Thyroid gland (tissue), 4 donors: ENCODE measurements around the gene ABCG8. TPM values are rescaled to one million over a fixed set of nuclear protein-coding genes. Genes with fewer than 3 reads are reported as not detected.
"Not testable (repeated sequence)": the region's sequence is repeated elsewhere in the genome, so short reads cannot be mapped to it uniquely, and the experiment has no call there.

Source experiments
- DNase-seq, 2 donors: peaks; one replicate each; pipeline ENCODE4 v3.0.0-alpha.2; 2019
- H3K27ac ChIP-seq, 3 donors: fragments of 200-600 bp; sonication (generic); 1 replicate in 2 of 3; 2 replicates in 1 of 3; pipeline ENCODE4 v1.5.1; 2016 to 2019; ENCODE audit warnings: mild to moderate bottlenecking in 1 of 3, moderate library complexity in 1 of 3
- H3K27me3 ChIP-seq: fragments of 200-600 bp; sonication (generic); one replicate; pipeline ENCODE4 v1.5.1; 2019
- H3K36me3 ChIP-seq, 2 donors: fragments of 200-600 bp; sonication (generic); one replicate each; pipeline ENCODE4 v1.5.1; 2016 to 2019
- H3K4me1 ChIP-seq, 2 donors: fragments of 200-600 bp; sonication (generic); one replicate each; pipeline ENCODE4 v1.5.1; 2017 to 2019
- H3K4me3 ChIP-seq, 3 donors: fragments of 200-600 bp; sonication (generic); replicated peaks in 1 of 3; 1 replicate in 2 of 3; 2 replicates in 1 of 3; pipeline ENCODE4 v1.5.1; 2016; ENCODE audit warnings: mild to moderate bottlenecking in 1 of 3
- H3K9me3 ChIP-seq: fragments of 200-600 bp; sonication (generic); one replicate; pipeline ENCODE4 v1.5.1; 2017
- POLR2A ChIP-seq, 2 donors: fragments of 450-650 bp; IDR thresholded peaks; one replicate each; pipeline ENCODE4 v1.6.1; 2017; ENCODE audit warnings: antibody characterized with exemption in 2 of 2, mild to moderate bottlenecking in 2 of 2, moderate library complexity in 1 of 2
- WGBS, 2 donors: methylation state at CpG; one replicate each; pipeline ENCODE4 v1.1.5; 2017; 5-methylcytosine and 5-hydroxymethylcytosine counted together
- intact Hi-C: fragments of 100-400 bp; cut with DNase I; formaldehyde crosslinking; loops from one replicate; pipeline ENCODE4 v1.15.1; 2023
- total RNA-seq, 4 donors: library from RNA; depleted of rRNA; stranded (reverse); fragments of >200 nt; gene quantifications; one replicate each; pipeline ENCODE4 v1.2.3, GENCODE V29; 2016
- TF ChIP-seq, protein P1 (sequence below), 6 experiments: fragments of 200-600 bp in 3 of 6; fragments of 450-650 bp in 3 of 6; sonication (generic) in 3 of 6; IDR thresholded peaks; one replicate each; pipeline ENCODE4 v1.5.1; 2016 to 2019; ENCODE audit warnings: antibody characterized with exemption in 6 of 6, mild to moderate bottlenecking in 2 of 6, inconsistent platforms in 1 of 6, moderate library complexity in 1 of 6

The ABCG8 gene
- total RNA-seq, 4 donors from 2014 or later: not detected

DNA sequence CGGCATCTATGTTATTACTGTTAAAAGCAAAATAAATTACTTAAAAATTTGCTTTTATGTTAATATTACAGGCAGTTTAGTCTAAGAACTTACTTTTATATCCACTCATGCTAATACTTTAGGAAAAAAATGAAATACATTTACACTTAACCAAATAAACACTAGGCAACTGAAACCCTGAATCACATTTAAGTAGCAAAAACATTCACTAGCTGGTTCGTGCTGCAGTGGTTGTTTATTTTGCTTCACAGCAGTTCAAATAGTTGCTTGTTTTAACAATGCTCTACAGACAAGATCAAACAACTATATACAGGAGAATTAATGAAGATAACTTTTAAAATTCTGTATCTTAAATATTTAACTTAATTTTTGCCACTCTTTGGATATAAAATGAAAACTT lies 60.8 kb downstream of the ABCG8 start:
- Histone ChIP-seq H3K36me3 (peaks cover 6 to 11% of the 10 kb centered on the region in 2 donors), H3K9me3 (no peaks in the 10 kb centered on the region), H3K4me3 (no peak overlapping the region), H3K27ac (no peak overlapping the region), H3K27me3 (no peaks in the 10 kb centered on the region), H3K4me1 (peaks cover 0 to 3% of the 10 kb centered on the region in 2 donors)
- intact Hi-C loops: no loop called here
- WGBS, 2 donors: 63 to 67% methylated on average over 2 of the region's 2 CpGs
- no peak for DNase-seq
- TF ChIP-seq, protein P1, sequence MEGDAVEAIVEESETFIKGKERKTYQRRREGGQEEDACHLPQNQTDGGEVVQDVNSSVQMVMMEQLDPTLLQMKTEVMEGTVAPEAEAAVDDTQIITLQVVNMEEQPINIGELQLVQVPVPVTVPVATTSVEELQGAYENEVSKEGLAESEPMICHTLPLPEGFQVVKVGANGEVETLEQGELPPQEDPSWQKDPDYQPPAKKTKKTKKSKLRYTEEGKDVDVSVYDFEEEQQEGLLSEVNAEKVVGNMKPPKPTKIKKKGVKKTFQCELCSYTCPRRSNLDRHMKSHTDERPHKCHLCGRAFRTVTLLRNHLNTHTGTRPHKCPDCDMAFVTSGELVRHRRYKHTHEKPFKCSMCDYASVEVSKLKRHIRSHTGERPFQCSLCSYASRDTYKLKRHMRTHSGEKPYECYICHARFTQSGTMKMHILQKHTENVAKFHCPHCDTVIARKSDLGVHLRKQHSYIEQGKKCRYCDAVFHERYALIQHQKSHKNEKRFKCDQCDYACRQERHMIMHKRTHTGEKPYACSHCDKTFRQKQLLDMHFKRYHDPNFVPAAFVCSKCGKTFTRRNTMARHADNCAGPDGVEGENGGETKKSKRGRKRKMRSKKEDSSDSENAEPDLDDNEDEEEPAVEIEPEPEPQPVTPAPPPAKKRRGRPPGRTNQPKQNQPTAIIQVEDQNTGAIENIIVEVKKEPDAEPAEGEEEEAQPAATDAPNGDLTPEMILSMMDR (IDR thresholded peaks at IDR 0.05): no peak
- TF ChIP-seq POLR2A (IDR thresholded peaks at IDR 0.05): no peak

DNA sequence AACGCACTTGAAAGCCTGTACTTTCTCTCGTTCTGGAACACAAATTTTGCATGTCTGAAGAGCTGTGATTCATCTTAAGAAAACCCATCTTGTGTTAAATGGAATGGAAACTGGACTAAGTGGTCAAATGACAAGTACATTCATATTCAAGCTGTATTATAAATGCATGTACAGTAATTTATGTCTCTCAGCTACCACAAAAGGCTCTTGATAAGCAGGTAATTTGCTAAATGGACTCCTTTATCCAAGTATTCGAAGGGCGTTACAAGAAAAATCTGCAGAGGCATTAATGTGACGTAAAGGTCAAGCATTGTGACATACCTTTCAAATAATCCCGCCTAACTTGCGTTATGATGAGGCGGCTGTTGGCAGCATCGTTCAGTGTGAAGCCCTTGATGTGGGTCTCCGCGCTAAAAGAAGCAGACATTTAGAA lies 66.6 kb downstream of the ABCG8 start:
- intact Hi-C loops: no loop called here
- H3K36me3 ChIP-seq: no peaks in the 10 kb centered on the region

DNA sequence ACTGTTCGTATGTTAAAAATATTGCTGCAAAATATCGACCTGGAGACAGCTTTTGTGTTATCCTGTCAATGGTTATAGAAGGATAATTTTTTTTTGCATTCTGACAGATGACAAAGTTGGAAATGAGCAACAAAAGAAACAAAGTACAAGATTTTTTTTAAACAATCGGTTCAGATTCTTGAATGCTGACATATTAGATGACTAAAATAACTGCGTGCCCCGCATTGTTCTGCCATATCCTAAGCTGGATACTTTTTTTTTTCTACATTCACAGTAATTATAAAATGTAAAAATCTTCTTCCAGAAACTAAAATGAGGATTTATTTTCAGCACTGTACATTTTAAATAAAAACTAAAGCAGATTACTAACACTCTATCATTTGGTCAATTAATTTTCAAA lies 67.1 kb downstream of the ABCG8 start:
- WGBS, 2 donors: 91% methylated on average over 5 of the region's 5 CpGs
- no peaks in the 10 kb centered on the region for H3K36me3 ChIP-seq
- no peak overlapping the region for H3K27ac ChIP-seq
- intact Hi-C loops: no loop called here
- TF ChIP-seq, protein P1 (IDR thresholded peaks at IDR 0.05): no peak
- TF ChIP-seq POLR2A (IDR thresholded peaks at IDR 0.05): no peak
- no peak for DNase-seq
- H3K27me3 ChIP-seq: no peaks in the 10 kb centered on the region
- no peak overlapping the region for H3K4me3 ChIP-seq
- H3K4me1 ChIP-seq: peaks cover 0 to 3% of the 10 kb centered on the region in 2 donors
- no peaks in the 10 kb centered on the region for H3K9me3 ChIP-seq

More for the DNA sequence above, 66.6 kb downstream of the ABCG8 start:
- Histone ChIP-seq H3K4me3 (no peak overlapping the region), H3K27me3 (no peaks in the 10 kb centered on the region), H3K4me1 (peaks cover 0 to 3% of the 10 kb centered on the region in 2 donors), H3K9me3 (no peaks in the 10 kb centered on the region), H3K27ac (no peak overlapping the region)
- no peak for DNase-seq
- whole genome bisulfite sequencing, 2 donors: 88 to 90% methylated on average over 11 of the region's 11 CpGs
- TF ChIP-seq POLR2A (IDR thresholded peaks at IDR 0.05): no peak
- TF ChIP-seq, protein P1 (IDR thresholded peaks at IDR 0.05): no peak

DNA sequence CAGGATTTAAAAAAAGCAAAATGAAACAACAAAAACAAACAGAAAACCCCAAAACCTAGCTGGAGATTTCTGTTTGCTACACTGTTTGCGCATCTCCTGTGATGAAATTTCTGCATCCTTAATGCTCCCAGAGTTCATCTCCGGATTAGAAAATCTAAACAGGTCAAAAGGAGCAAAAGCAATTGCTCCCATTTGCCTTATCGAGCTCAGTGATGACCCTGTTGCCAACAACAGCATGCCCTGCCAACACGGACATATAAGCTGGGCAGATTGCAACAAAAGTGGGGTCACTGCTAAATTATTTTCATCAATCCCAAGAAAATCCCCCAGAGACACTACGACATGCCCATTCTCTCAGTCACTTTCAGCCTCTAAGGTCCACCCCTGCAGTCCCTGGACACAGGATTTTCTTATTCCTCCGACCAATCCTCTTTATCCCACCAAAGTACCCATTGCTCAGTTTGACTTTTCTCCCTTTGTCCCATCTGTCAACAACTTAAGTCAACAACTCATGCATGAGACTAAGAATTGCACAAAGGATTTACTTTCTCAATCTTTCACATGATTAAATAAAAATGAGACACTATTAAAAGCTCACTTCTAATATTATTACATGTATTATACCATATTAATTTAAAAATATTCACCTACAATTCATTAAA lies 67.8 kb downstream of the ABCG8 start:
- H3K27ac ChIP-seq: no peak overlapping the region
- no peak for DNase-seq
- no peak for TF ChIP-seq POLR2A (IDR thresholded peaks at IDR 0.05)
- TF ChIP-seq, protein P1 (IDR thresholded peaks at IDR 0.05): no peak
- no peak overlapping the region for H3K4me3 ChIP-seq
- WGBS, 2 donors: 91 to 94% methylated on average over 6 of the region's 6 CpGs
- H3K36me3 ChIP-seq: no peaks in the 10 kb centered on the region
- H3K4me1 ChIP-seq: peaks cover 0 to 3% of the 10 kb centered on the region in 2 donors
- intact Hi-C loops: no loop called here
- H3K27me3 ChIP-seq: no peaks in the 10 kb centered on the region
- no peaks in the 10 kb centered on the region for H3K9me3 ChIP-seq

DNA sequence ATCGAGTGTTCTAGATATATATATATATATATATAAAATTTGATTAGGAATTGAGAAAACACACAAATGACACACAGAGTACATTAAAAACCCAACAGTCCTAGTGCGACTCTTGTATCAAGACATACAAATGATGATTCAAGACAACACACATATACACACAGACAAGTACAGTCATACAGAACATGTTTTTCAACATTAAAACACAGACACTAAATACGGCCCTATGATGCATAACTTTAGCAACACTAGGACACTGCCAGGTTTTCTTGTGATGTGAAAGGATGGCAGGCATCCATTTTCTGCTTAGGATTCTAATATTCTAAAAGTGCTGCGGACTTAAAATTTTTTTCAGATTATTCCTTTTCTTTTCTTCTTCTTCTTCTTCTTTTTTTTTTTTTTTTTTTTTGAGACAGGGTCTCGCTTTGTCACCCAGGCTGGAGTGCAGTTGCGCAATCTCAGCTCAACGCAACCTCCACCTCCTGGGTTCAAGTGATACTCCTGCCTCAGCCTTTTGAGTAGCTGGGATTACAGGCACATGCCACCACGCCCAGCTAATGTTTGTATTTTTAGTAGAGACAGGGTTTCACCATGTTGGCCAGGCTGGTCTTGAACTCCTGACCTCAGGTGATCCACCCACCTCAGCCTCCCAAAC lies 72.5 kb downstream of the ABCG8 start:
- 95 to 96% methylated on average over 8 of the region's 8 CpGs for WGBS, 2 donors

More for the DNA sequence above, 72.5 kb downstream of the ABCG8 start:
- H3K4me1 ChIP-seq, H3K4me3 ChIP-seq, intact Hi-C loops, DNase-seq, H3K36me3 ChIP-seq, H3K9me3 ChIP-seq, H3K27me3 ChIP-seq, H3K27ac ChIP-seq: not testable (repeated sequence)
